Esophagus squamous epithelium (tissue), 4 donors: ENCODE results near the gene APBA2.

ENCODE experiments used
- CTCF ChIP-seq, 6 experiments: fragments of 450-650 bp in 4 of 6; fragments of 200-600 bp in 2 of 6; sonication (generic) in 2 of 6; IDR thresholded peaks; one replicate each; pipeline ENCODE4 v1.5.1; 2016 to 2019; ENCODE audit warnings: antibody characterized with exemption in 6 of 6, mild to moderate bottlenecking in 4 of 6, moderate library complexity in 4 of 6
- POLR2A ChIP-seq, 4 donors: fragments of 450-650 bp; IDR thresholded peaks; one replicate each; pipeline ENCODE4 v1.6.1; 2017; ENCODE audit warnings: antibody characterized with exemption in 4 of 4, mild to moderate bottlenecking in 4 of 4, moderate library complexity in 3 of 4

GRCh38 chr15:28871168-28871567 is 14.6 kb upstream of the APBA2 start:
- TF ChIP-seq POLR2A (IDR thresholded peaks at IDR 0.05) (no peak), CTCF (IDR thresholded peaks at IDR 0.05) (no peak)
